GM18517 (cell line): ENCODE measurements around the gene CYFIP2.
"Not testable (repeated sequence)": the region's sequence is repeated elsewhere in the genome, so short reads cannot be mapped to it uniquely, and the experiment has no call there.

Experiments used
- ATAC-seq: cut with Tn5 transposase; IDR thresholded peaks from one replicate; pipeline ENCODE4 v1.9.1; 2021; ENCODE audit warnings: mild to moderate bottlenecking, moderate library complexity; ENCODE audit not compliant: unreplicated experiment

Gene CYFIP2

GRCh38 chr5:157384971-157385709 is 119.2 kb downstream of the CYFIP2 start:
- ATAC-seq = no peak

- no peak for ATAC-seq
Observed at GRCh38 chr5:157387041-157387563, 121.2 kb downstream of the CYFIP2 start.

DNA sequence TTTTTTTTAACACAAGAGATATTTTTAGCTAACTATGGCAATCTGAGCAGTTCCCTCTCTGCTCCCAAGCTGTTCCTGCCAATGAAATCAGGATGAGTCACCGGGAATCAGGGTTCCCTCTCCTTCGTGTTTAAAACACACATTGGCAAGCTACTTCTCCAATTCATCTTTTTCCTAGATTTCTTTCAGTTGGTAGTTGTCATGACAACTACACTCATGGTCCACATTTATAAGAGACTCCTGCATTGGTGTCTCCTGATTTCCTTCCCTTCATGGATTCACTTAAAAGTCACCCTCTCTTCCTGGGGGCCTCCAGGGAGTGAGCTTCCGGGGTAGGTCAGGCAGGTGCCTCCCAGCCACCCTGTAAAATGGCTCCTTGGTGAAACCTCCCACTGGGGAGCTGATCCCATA is 121.8 kb downstream of the CYFIP2 start:
- ATAC-seq = no peak

DNA sequence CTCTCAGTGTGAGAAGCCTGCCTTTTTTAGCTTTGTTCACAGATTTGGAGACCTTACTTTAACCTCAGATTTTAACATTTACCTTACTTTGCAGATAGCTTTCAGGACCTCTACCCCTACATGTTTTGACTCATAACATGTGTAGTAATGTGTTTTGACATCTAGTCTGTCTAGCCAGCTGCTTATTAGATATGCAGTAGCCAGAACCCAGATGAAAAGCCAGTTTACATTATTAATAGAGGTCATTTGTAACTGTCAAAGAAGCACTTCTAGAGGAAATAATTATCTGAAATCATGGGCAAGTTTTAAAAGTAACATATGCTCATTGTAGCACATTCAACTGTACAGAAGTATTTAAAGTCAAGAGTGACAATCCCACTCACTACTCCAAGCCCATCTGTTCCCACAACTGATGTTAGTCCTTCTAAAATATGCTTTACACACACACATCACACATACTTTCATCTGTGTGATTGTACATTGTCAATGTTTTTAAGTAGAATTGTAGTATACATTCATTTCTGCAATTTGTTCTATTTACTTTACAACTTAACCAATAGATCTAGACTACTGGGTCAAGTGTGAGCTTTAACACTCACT is 122.3 kb downstream of the CYFIP2 start:
- ATAC-seq = no peak

GRCh38 chr5:157389103-157389502 is 123.2 kb downstream of the CYFIP2 start:
- ATAC-seq = no peak

GRCh38 chr5:157390133-157390532 is 124.2 kb downstream of the CYFIP2 start:
- ATAC-seq = no peak

DNA sequence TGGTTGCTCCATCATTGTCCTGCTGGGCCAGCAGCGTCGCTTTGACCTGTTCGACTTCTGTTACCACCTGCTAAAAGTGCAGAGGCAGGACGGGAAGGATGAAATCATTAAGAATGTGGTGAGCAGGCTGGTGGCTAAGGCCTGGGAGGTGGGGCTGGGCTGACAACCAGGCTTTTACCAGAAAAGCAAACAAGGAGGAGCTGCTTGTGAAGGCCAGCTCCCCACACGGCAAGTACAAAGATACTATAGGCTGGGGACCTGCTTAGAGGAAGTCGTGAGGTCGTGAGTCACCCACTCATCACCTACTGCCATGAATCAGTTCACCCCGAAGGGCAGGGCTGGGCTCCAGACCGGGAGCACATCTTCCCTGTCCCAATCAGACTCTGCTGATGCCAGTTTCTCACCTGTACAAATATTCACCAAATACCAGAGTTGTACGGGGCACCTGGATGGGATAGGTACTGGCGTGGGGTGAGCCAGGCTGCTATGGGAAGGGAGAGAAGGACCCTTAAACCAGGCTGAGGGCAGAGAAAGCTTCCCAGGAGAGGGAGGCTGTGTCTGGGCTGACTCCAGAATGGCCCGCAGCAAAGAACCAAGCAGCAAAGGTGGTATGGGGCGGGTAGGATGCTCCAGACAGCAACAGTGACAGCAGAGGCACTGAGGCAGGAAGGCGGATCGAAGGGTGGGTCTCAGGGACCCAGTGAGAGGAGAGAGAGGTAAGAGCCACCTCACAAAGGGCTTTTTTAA is 124.8 kb downstream of the CYFIP2 start:
- ATAC-seq = no peak

GRCh38 chr5:157398305-157398704 is 132.4 kb downstream of the CYFIP2 start:
- ATAC-seq = no peak

DNA sequence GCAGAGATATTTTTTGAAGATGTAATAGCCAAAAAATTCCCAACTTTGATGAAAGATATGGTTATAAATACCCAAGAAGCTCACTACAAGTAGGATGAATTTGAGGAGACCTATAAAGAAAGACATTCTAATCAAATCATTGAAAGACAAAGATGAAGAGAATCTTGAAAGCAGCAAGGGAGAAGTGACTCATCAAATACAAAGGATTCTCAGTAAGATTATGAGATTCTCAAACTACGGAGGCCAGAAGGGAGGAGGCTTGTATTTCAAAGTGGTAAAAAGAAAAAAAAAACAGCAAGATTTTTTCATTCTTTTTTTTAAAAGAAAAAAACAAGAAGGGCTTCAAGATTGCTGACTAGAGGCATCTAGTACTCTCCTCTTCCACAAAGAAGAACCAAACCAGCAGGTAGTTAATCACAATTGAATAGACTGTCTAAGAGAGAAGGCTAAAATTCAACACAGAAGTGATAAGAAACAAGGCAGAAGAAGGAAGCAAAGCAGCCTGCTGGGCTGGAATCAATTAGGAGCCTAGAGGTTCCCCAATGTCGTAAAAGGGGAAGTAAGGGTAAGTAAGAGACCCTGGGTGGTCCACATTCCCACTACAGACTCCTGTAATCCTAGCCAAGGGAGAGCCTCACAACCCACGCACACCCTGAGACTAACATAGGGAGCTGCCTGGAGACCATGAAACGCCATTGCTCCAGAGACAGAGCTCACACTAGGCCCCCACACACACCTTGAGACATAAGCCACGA is 135.0 kb downstream of the CYFIP2 start:
- ATAC-seq = no peak

DNA sequence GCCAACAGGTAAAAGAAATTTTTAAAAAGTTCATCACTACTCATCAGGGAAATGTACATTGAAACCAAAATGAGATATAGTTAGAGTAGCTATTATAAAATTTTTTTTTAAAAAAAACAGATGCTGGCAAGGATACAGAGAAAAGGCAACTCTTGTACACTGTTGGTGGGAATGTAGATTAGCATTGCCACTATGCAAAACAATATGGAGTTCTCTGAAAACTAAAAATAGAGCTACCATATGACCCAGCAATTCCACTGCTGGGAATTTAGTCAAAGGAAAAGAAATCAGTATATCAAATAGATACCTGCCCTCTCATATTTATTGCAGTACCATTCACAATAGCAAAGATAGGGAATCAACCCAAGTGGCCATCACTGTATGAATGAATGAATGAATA is 149.9 kb downstream of the CYFIP2 start:
- no peak for ATAC-seq

GRCh38 chr5:157419521-157419920 is 153.6 kb downstream of the CYFIP2 start:
- not testable (repeated sequence) for ATAC-seq

DNA sequence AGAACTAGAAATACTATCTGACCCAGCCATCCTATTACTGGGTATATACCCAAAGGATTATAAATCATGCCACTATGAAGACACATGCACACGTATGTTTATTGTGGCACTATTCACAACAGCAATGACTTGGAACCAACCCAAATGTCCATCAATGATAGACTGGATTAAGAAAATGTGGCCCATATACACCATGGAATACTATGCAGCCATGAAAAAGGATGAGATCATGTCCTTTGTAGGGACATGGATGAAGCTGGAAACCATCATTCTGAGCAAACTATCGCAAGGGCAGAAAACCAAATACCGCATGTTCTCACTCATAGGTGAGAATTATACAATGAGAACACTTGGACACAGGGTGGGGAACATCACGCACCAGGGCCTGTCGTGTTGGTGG is 164.0 kb downstream of the CYFIP2 start:
- ATAC-seq = not testable (repeated sequence)

- peak; percentile 64 for ATAC-seq
Observed at GRCh38 chr5:157431544-157432200, 165.7 kb downstream of the CYFIP2 start.

DNA sequence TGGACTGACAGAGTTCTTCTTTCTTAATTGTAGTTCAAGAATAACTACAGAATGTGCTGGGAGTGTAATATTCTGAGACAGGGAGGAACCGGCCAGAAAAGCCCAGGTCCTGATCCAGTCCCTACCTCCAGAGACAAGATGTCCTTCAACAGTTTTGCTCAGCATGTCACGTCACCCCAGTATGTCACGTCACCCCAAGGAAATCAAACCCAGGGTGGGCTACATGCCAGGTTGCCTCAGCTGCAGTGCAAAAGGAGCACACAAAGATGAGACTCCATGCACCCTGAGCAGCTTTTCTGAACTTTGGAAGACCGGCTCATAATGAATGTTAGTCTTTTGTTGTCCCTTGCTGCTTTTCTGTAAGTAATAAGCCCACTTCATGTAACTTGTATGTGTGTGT is 168.2 kb downstream of the CYFIP2 start:
- ATAC-seq = no peak

DNA sequence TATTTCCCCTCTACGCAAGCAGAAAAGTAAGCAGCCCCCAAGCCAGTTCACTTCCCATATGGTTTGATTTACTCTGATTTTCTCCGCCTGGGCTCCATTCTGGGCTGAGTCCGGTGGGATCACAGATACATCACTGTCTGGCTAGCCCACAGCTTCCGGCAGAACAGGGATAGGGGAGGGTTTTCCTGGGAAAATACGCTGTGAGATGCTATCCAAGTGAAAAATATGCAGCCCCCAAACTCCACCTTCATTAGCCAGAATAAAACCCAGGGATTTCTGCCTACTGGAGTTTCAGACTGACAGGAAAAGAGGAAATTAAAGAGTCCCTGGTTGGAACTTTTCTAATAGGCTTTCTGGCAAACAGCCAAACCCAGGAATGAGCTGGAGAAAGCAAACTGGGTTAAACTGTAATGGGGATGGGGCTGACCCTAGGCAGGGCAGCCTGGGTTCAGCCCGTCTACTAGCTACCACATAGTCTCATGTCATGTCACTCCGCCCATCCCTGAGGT is 177.2 kb downstream of the CYFIP2 start:
- ATAC-seq = no peak

DNA sequence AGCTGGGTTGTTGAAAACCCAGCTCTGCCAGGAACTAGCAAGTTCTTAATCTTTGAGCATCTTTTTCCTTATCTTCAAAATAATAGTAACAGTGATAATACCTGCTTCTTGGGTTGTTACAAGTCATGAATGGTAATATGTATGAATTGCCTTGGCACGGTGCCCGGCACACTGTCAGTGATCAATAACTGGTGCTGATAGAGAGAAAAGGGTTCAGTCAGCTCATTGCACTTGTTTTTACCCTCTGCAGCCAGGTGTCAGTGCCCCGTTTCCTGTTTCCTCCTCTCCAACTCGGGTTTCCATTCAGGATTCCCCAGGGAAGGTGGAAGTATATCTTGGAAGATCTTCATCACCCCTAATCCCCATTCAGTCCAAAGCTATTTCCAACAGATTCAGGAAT is 178.3 kb downstream of the CYFIP2 start:
- no peak for ATAC-seq
